Endothelial cell of umbilical vein (primary cell): ENCODE results near the gene DCC. TPM values are rescaled to one million over a fixed set of nuclear protein-coding genes. Genes with fewer than 3 reads are reported as not detected.

Experiments used
- BruUV-seq: library from RNA; stranded (reverse); fragments of 400-500 nt; replicated peaks from 2 replicates; lab custom pipeline; 2021; lab: Mats Ljungman, UMichigan
- CTCF ChIA-PET: fragments of 300-600, 350-600 bp; sonication (Branson Sonifier 250); formaldehyde crosslinking; loops from one replicate; lab custom pipeline; 2021; ENCODE audit warnings: antibody characterized with exemption, inconsistent platforms; lab: Charles Lee
- POLR2A ChIA-PET: fragments of 300-600, 350-600 bp; sonication (Branson Sonifier 250); formaldehyde crosslinking; loops from one replicate; lab custom pipeline; 2021; ENCODE audit warnings: antibody characterized with exemption, inconsistent platforms; lab: Charles Lee
- DNase-seq: peaks from one replicate; pipeline ENCODE4 v3.0.0-alpha.2; 2011; ENCODE audit warnings: low read depth, low spot score
- FAIRE-seq: peaks from 2 replicates; lab custom pipeline; 2011; peaks lifted over from hg19 to GRCh38; lab: Jason Lieb, UNC
- H2AFZ ChIP-seq: 2 replicates; pipeline ENCODE4 v1.6.0; 2012; ENCODE audit warnings: low read depth, low read length, control low read depth, inconsistent platforms
- H3K27ac ChIP-seq: 2 replicates; pipeline ENCODE4 v1.5.1; 2011; ENCODE audit warnings: low read depth, mild to moderate bottlenecking, control low read depth, low read length, moderate library complexity; ENCODE audit not compliant: insufficient read depth
- H3K27me3 ChIP-seq, 2 experiments: 2 replicates each; pipeline versions ENCODE4 v1.6.0 to v1.6.1; 2011; ENCODE audit warnings: low read length in 2 of 2, mixed read lengths in 1 of 2; ENCODE audit not compliant: control insufficient read depth in 2 of 2, insufficient read depth in 2 of 2
- H3K36me3 ChIP-seq, 2 experiments: 2 replicates in 1 of 2; 3 replicates in 1 of 2; pipeline ENCODE4 v1.5.1; 2011; ENCODE audit warnings: low read length in 2 of 2, mild to moderate bottlenecking in 1 of 2, moderate library complexity in 1 of 2; ENCODE audit not compliant: control insufficient read depth in 2 of 2, insufficient read depth in 2 of 2; ENCODE audit errors: extremely low read depth in 1 of 2
- H3K4me1 ChIP-seq: 3 replicates; pipeline ENCODE4 v1.5.1; 2011; ENCODE audit warnings: mild to moderate bottlenecking, low read length; ENCODE audit not compliant: control insufficient read depth, insufficient read depth; ENCODE audit errors: extremely low read depth
- H3K4me2 ChIP-seq: 2 replicates; pipeline ENCODE4 v1.6.1; 2011; ENCODE audit warnings: low read length, control low read depth, mixed read lengths; ENCODE audit not compliant: insufficient read depth
- H3K4me3 ChIP-seq, 3 experiments: fragments of 200-600 bp in 1 of 3; sonication (generic), shearing (Covaris generic) in 1 of 3; replicated peaks in 1 of 3; 2 replicates each; pipeline ENCODE4 v1.5.1; 2011 to 2016; ENCODE audit warnings: control low read depth in 3 of 3, low read length in 3 of 3, mild to moderate bottlenecking in 2 of 3, inconsistent platforms in 1 of 3, low read depth in 1 of 3, moderate library complexity in 1 of 3; ENCODE audit not compliant: insufficient read depth in 1 of 3
- H3K79me2 ChIP-seq: 2 replicates; pipeline ENCODE4 v1.6.0; 2012; ENCODE audit warnings: low read length, inconsistent platforms; ENCODE audit not compliant: control insufficient read depth, insufficient read depth
- H3K9ac ChIP-seq: replicated peaks from 2 replicates; pipeline ENCODE3; 2011; ENCODE audit warnings: low read length, control low read depth; ENCODE audit not compliant: insufficient read depth; ENCODE audit errors: extremely low read depth
- H3K9me1 ChIP-seq: replicated peaks from 3 replicates; pipeline ENCODE4 v1.6.0; 2011; ENCODE audit warnings: mild to moderate bottlenecking, low read length; ENCODE audit not compliant: control insufficient read depth, insufficient read depth; ENCODE audit errors: extremely low read depth
- H3K9me3 ChIP-seq: replicated peaks from 2 replicates; pipeline ENCODE4 v1.5.1; 2012; ENCODE audit warnings: low read length, inconsistent platforms; ENCODE audit not compliant: control insufficient read depth, insufficient read depth
- H4K20me1 ChIP-seq: replicated peaks from 2 replicates; pipeline ENCODE3; 2011; ENCODE audit warnings: mild to moderate bottlenecking, low read length; ENCODE audit not compliant: control insufficient read depth, insufficient read depth; ENCODE audit errors: extremely low read depth
- CTCF ChIP-seq, 2 donors: IDR thresholded peaks; 1 replicate in 1 of 2; 2 replicates in 1 of 2; pipeline ENCODE4 v1.5.1; 2011; ENCODE audit warnings: low read length in 2 of 2, mild to moderate bottlenecking in 2 of 2, moderate library complexity in 2 of 2, control low read depth in 1 of 2, inconsistent platforms in 1 of 2, low read depth in 1 of 2; ENCODE audit not compliant: insufficient read depth in 1 of 2; ENCODE audit errors: extremely low read depth in 1 of 2
- EZH2 ChIP-seq: IDR thresholded peaks from 2 replicates; pipeline ENCODE4 v1.6.1; 2012; ENCODE audit warnings: borderline replicate concordance, low read depth, mild to moderate bottlenecking, moderate library complexity, low read length, inconsistent platforms; ENCODE audit not compliant: severe bottlenecking
- FOS ChIP-seq: IDR thresholded peaks from 2 replicates; pipeline ENCODE4 v1.6.1; 2011; ENCODE audit warnings: mild to moderate bottlenecking, low read length, moderate library complexity, borderline replicate concordance; ENCODE audit not compliant: insufficient read depth
- GATA2 ChIP-seq: IDR thresholded peaks from 2 replicates; pipeline ENCODE4 v1.7.0; 2011; ENCODE audit warnings: low read depth, mild to moderate bottlenecking, moderate library complexity, mixed read lengths, low read length; ENCODE audit not compliant: insufficient read length, insufficient read depth
- JUN ChIP-seq: IDR thresholded peaks from 2 replicates; pipeline ENCODE4 v1.6.1; 2011; ENCODE audit warnings: borderline replicate concordance, low read depth; ENCODE audit not compliant: insufficient read length, insufficient read depth
- MAX ChIP-seq: IDR thresholded peaks from 2 replicates; pipeline ENCODE4 v1.6.1; 2011; ENCODE audit not compliant: insufficient read depth, insufficient read length
- MYC ChIP-seq: IDR thresholded peaks from one replicate; pipeline ENCODE4 v1.6.1; 2011; ENCODE audit warnings: mild to moderate bottlenecking, low read depth, low read length
- POLR2A ChIP-seq: IDR thresholded peaks from 2 replicates; pipeline ENCODE4 v1.6.1; 2012; ENCODE audit warnings: low read depth, mild to moderate bottlenecking, control low read depth, low read length
- POLR2AphosphoS5 ChIP-seq: IDR thresholded peaks from 2 replicates; pipeline ENCODE4 v1.6.1; 2012; ENCODE audit warnings: low read depth, mild to moderate bottlenecking, control low read depth, low read length, moderate library complexity; ENCODE audit not compliant: insufficient read depth
- dilution Hi-C: fragments of 300-500 bp; cut with MboI; formaldehyde crosslinking; loops from one replicate; pipeline ENCODE4 v1.15.0; 2019; ENCODE audit warnings: low sequenced_read_pairs; ENCODE audit not compliant: extremely low pct_ligation_motif_present
- intact Hi-C: fragments of 100-400 bp; cut with micrococcal nuclease; formaldehyde crosslinking; loops from one replicate; pipeline ENCODE4 v1.10.0; 2022
- polyA plus RNA-seq, 4 experiments: library from polyadenylated mRNA; depleted of rRNA in 3 of 4; stranded (reverse) in 3 of 4; unstranded in 1 of 4; fragments of >200 nt; gene quantifications; 2 replicates each; pipeline versions ENCODE4 v1.2.1 to v1.2.3, GENCODE V29; 2011 to 2012; ENCODE audit warnings: missing spikeins in 1 of 4
- total RNA-seq: library from RNA; stranded (reverse); gene quantifications from 2 replicates; pipeline ENCODE4 v1.2.3, GENCODE V29; 2021

DCC gene
- total and polyA plus RNA-seq, 2 donors (not counting 3 experiments of a cell fraction or from before 2014, with no cell fraction given): not detected

GRCh38 chr18:53451902-53452301 lies 1111.9 kb downstream of the DCC start:
- H3K27ac ChIP-seq: no peak overlapping the region
- FAIRE-seq (no peak), DNase-seq (no peak)
- H3K4me1 ChIP-seq: no peaks in the 10 kb centered on the region
- no peak overlapping the region for H3K4me3 ChIP-seq
- dilution Hi-C loops (no loop called here), intact Hi-C loops (no loop called here)
- no peaks in the 10 kb centered on the region for H3K36me3 ChIP-seq
- H3K4me2 ChIP-seq: no peak overlapping the region
- TF ChIP-seq MAX: no peak
- TF ChIP-seq EZH2: no peak
- TF ChIP-seq MYC: no peak
- TF ChIP-seq POLR2AphosphoS5: no peak
- no peak for TF ChIP-seq CTCF (IDR thresholded peaks at IDR 0.05; ENCODE audit: extremely low read depth in 1 of 2, insufficient read depth in 1 of 2, low read depth in 1 of 2, low read length in 2 of 2)
- no peak for TF ChIP-seq FOS
- TF ChIP-seq POLR2A: no peak
- no peak for TF ChIP-seq GATA2
- TF ChIP-seq JUN: no peak
- CTCF ChIA-PET: no interaction called here
- H3K79me2 ChIP-seq: no peaks in the 10 kb centered on the region
- H2AFZ ChIP-seq: no peak overlapping the region
- POLR2A ChIA-PET: no interaction called here
- H3K9ac ChIP-seq: no peak overlapping the region
- peaks cover 2% of the 10 kb centered on the region for H3K9me3 ChIP-seq
- H3K9me1 ChIP-seq: no peaks in the 10 kb centered on the region
- no peaks in the 10 kb centered on the region for H3K27me3 ChIP-seq
- BruUV-seq: no TSS peak
- H4K20me1 ChIP-seq: no peaks in the 10 kb centered on the region
